ENCODE results near the gene VASH2. TPM values are rescaled to one million over a fixed set of nuclear protein-coding genes. Genes with fewer than 3 reads are reported as not detected.

VASH2 gene
- total and polyA plus RNA-seq, 2 of the 8 experiments (the other 6 are each of a cell fraction or from before 2014, with no cell fraction given): 44.0 to 187 TPM

DNA sequence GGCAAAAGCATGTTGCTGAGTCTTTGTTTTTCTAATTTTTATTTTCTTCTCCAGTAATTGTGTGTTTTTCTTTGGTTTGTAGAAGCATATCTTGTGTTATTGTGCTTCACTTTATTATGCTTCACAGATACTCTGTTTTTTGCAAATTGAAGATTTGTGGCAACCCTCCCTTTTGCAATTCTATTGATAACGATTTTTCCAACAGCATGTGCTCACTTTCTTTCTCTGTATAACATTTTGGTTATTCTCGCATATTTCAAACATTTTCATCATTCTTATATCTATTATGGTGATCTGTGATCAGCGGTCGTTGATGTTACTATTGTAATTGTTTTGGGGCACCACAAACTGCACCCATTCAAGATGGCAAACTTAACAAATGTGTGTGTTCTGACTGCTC lies 69.1 kb downstream of the VASH2 start (continued):
- TF ChIP-seq, protein P1, sequence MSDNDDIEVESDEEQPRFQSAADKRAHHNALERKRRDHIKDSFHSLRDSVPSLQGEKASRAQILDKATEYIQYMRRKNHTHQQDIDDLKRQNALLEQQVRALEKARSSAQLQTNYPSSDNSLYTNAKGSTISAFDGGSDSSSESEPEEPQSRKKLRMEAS (IDR thresholded peaks at IDR 0.05): no peak
- TF ChIP-seq, protein P2, sequence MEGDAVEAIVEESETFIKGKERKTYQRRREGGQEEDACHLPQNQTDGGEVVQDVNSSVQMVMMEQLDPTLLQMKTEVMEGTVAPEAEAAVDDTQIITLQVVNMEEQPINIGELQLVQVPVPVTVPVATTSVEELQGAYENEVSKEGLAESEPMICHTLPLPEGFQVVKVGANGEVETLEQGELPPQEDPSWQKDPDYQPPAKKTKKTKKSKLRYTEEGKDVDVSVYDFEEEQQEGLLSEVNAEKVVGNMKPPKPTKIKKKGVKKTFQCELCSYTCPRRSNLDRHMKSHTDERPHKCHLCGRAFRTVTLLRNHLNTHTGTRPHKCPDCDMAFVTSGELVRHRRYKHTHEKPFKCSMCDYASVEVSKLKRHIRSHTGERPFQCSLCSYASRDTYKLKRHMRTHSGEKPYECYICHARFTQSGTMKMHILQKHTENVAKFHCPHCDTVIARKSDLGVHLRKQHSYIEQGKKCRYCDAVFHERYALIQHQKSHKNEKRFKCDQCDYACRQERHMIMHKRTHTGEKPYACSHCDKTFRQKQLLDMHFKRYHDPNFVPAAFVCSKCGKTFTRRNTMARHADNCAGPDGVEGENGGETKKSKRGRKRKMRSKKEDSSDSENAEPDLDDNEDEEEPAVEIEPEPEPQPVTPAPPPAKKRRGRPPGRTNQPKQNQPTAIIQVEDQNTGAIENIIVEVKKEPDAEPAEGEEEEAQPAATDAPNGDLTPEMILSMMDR (IDR thresholded peaks at IDR 0.05; ENCODE audit: control extremely low read depth in 1 of 3, insufficient read depth in 1 of 3, low read depth in 1 of 3, low read length in 3 of 3): no peak
- no peak for TF ChIP-seq CHD1 (IDR thresholded peaks at IDR 0.05; ENCODE audit: low read depth, low read length)
- no peak for TF ChIP-seq GABPA (IDR thresholded peaks at IDR 0.05; ENCODE audit: borderline replicate concordance, insufficient read depth, low read length)
- TF ChIP-seq HDAC2 (IDR thresholded peaks at IDR 0.05; ENCODE audit: borderline replicate concordance in 1 of 2, low read depth in 2 of 2, low read length in 2 of 2): no peak
- no peak for TF ChIP-seq TCF12 (IDR thresholded peaks at IDR 0.05; ENCODE audit: low read depth, low read length)
- no peak for TF ChIP-seq RBBP5 (IDR thresholded peaks at IDR 0.05; ENCODE audit: borderline replicate concordance, low read depth, low read length)
- no peak for TF ChIP-seq POU5F1 (IDR thresholded peaks at IDR 0.05; ENCODE audit: low read depth, low read length)
